T-helper 2 cell (primary cell): ENCODE measurements around the gene C11orf86.
"Not testable (repeated sequence)": the region's sequence is repeated elsewhere in the genome, so short reads cannot be mapped to it uniquely, and the experiment has no call there.

ENCODE experiments used
- DNase-seq, 5 experiments: peaks; one replicate each; pipeline versions ENCODE4 v3.0.0 to v3.0.0-alpha.2; 2012 to 2022

Gene C11orf86

DNA sequence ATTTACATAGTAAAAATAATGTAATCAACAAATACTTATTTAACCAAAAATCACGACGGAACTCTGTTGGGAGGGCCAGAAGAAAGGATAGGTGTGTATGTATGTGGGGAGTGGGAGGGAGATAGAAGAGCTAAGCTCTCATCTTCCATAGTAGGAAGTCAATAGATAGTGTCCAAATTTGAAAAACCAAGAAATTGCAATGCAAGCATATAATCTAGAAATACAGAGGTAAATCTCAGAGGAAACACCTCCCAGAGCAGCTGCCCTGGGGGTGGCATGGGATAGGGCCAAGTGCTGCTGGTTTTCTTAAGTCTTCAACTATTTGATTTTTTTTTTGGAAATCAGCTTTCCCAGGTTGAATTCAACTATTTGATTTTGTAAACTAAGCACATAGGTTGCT is 16.9 kb downstream of the C11orf86 start:
- no peak for DNase-seq

DNA sequence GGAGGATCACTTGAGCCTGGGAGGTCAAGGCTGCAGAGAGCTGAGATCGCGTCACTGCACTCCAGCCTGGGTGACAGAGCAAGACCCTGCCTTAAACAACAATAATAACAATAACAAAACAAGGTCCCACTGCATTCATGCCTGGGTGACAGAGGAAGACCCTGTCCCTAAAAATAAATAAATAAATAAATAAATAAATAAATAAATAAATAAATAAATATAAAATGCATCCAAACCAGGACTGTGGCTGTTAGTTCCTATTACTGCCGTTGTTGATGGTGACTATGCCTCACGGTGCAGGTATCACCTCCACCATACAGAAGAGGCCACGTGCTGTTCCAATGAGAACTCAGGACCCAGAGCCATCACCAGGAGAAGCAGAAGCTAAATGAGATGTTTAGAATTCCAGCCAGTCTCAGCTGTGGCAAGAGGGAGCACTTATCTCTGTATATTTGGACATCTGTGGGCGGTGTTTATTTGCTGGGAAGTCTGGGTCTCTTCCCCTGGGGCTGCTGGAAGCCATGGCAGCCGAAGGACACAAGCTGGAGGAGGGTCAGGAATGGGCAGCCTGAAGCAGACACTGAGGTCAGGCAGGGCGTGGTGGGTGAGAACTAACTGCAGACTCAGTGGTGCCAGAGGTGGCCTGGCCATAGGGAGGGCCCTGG is 21.6 kb downstream of the C11orf86 start:
- no peak for DNase-seq

DNA sequence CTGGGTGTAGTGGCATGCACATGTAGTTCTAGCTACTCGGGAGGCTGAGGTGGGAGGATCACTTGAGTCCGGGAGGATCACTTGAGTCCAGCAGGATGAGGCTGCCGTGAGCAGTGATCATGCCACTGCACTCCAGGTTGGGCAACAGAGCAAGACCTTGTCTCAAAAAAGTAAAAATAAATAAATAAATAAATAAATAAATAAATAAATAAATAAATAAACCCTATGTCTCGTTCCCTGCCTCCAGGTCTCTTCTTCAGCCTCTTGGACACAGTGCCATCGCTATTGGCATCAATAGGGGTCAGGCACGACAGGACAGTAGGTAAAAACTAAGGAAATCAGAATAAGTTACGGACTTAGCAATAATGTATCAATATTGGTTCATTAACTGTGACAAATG is 24.5 kb downstream of the C11orf86 start:
- no peak for DNase-seq

DNA sequence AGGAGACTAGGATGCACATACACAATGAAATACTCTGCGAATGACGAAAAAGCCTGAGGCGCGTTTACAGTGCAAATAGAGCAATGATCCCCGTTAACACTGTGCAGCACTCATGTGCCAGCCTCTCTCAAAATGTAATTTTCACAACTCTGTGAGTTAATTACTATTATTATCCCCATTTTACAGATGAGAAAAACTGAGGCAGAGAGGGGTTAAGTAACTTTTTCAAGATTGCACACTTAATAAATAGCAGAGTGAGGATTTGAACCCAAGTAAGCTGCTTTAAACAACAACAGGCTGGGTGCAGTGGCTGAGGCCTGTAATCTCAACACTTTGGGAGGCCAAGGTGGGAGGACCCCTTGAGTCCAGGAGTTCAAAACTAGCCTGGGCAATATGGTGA is 26.2 kb downstream of the C11orf86 start:
- DNase-seq: no peak

DNA sequence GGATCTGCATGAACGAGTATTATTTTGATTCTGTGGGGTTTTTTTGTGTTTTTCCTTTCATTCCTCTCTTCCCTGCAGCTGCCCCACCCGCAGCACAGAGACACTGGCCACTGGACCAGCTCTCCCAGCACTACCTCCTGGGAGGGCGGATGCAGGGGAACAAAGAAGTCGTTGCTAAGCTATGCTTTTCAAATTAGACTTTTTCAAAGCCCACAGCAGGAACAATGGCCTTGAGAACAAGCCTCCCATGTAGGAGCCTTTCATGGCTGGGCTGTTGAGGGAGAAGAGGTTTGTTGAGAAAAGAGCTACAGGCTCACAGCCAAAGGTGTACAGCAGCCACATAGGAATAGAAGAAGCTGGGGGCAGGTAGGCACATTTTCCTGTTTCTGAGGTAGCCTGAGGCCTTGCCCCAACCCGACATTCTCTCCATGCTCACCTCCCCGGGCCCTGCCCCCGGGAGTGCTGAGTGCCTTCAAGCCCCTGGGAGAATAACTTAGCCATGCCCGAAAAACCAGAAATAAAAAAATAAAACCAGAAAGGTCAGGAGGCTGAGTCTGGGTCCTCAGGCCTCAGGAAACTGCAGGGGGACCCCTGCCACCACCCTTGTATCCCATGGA is 27.3 kb downstream of the C11orf86 start:
- no peak for DNase-seq

DNA sequence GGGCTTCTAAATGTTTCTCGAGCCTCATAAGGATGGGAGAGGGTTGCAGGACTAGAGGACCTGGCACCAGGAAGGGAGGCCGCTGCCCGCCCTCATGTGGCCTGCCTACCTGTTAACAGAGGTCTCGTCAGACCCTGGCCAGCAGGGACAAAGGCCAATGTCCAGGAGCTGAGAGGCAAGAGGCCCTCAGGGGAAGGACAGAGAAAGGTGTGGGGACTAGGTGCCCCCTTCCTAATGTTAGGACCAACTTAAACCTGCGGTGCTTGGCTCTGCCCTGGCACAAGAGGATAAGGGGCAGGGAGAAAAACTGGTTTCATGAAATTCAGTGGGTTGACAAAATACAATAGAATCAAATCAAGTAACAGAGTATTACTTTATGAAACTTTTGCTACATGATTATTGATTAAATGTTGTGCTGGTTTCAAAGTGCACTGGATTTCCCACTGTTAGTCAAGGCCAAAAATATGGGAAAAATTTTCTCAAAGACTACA is 27.9 kb downstream of the C11orf86 start:
- DNase-seq: no peak

DNA sequence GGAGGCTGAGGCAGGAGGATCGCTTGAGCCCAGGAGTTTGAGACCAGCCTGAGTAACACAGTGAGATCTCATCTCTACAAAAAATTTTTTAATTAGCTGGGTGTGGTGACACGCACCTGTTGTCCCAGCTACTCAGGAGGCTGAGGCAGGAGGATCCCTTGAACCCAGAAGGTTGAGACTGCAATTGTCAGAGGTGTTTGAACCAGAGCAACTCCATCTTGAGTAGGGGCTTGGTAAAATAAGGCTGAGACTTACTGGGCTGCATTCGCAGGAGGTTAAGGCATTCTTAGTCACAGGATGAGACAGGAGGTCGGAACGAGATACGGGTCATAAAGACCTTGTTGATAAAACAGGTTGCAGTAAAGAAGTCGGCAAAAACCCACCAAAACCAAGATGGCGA is 30.1 kb downstream of the C11orf86 start:
- DNase-seq: not testable (repeated sequence)

DNA sequence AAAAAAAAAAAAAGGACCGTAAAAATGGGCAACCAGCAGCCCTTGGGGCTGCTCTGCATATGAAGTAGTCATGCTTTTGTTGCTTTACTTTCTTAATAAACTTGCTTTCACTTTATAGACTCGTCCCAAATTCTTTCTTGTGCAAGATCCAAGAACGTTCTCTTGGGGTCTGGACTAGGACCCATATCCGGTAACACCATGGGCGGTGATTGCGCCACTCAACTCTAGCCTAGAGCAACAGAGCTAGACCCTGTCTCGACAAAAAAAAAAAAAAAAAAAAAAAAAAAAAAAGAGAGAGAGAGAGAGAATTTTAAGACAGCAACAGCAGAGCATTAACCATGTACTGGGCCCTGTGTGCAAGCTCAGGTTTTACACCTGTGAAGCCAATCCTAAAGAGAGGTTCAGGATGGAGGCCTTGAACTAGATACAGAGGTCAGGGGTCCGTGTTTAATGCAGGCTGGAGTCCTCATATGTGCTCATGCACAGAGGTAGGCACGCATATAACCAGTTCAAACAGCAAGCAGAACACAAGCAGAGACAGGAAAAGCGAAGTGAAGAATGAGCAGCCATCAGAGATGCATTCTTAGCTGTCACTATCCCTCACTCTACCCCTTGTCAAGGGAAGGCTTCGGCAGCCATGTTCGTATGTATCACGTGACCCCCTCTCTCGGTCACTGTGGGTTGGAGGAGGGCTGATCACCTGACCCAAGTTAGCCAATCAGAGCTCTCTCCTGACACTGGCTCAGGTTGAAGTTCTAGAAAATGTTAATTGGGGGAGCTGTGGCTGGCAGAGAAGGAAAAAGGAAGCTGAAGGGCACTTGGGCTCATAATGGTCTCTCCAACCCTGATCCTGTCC is 31.2 kb downstream of the C11orf86 start:
- peak in 1 of 5 experiments; percentile 48 for DNase-seq

DNA sequence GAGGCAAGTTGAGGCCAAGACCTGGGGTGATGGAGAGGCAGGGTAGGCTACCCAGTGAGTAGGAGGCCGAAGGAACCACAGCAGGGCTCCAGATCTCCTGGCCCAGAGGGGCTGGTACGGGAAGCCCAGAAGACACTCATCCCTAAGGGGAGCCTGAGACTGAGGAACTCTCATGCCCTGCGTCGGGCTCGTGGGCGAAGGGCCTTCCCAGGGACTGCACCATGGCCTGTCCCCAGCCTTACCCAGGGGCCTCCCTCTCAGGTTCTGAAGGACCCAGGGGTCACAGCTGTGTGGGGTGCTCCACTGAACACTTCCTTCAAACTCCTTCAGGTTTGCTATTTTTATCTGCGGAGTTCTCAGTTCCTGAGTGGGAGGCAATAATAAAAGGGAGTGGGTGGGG is 32.0 kb downstream of the C11orf86 start:
- no peak for DNase-seq

DNA sequence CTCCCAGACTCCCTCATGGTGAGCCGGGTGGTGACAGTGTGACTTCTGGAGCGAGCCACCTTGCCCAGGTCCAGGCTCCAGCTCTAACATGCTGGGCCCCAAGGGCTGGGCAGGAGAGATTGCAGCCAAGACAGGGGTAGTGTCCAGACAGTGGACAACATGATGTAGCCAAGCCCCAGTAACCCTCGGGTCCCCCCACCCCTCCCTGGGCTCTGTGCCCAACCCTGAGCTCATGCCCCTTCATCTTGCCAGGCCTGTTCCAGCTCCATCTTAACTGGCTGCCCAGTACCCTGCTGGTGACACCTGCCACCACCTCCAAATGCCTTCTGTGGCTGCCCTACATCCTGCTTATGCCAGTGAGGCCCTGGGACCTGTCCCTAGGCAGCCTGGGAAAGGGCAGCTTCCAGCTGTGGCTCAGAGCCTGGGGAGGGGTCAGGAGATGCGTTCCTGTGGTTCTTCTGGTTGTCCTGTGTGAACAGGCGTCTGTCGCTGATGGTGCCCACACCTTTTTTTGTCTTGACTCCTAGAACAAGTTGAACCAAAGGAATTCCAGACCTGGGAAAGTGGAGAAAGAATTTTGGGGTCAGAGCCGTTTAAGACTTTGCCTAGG is 35.3 kb downstream of the C11orf86 start:
- no peak for DNase-seq

DNA sequence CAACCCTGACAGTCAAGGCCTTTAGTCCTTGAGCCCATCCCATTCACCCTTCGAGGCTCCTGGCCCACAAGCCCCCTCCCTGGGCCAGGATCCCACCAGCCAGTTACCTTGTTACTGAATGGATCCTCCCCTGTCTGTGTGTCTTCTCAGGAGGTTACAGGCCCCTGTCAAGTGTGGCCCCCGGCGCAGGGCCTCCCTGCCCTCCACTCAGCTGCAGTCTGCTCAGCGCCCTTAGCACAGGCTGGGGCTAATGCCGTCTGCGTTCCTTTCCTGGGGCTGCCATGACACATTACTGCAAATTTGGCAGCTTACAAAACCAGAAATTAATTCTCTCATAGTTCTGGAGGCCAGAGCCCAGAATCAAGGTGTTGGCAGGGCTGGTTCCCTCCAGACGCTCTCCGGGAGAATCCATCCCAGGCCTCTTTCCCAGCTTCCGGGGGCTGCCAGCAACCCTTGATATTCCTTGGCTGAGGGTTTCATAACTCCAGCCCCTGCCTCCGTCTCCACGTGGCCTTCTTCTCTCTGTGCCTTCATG is 38.5 kb downstream of the C11orf86 start:
- DNase-seq: no peak

DNA sequence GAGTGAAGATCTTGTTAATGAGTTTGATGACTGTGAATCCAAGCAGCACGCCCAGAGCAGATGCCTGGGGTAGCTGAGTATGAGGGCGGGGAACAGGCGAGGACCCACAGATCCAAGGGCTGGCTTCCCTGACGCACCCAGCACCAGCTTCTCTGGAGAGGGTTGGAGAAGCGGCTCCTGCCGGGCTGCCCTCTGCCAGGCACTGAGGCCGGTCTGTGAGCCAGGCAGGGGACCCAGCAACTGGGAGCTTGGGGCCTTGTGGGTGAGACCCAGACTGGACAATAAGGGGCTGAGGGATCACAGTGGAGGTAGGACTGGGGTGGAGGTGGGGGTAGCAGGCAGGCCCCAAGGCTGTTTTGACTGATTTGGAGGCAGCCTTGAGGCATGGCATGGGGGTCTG is 39.2 kb downstream of the C11orf86 start:
- DNase-seq: no peak

DNA sequence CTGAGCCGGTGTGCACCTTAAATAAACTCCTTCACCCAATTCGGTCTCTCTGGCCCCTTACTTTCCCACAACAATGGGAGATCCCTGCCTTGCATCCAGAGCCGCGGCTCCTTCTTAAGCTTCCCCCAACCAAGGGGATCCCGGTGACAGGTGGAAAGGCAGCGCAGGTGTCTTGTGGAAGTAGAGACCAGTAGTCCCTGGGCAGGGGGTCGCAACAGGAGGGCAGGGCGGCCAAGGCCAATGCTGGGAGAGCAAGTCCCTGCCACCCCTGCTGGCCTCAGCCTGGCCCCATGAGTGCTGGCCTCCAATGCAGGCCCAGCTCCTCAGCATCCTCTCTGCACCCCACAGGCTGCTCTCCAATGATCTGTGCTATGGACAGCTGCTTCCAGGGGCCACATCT is 39.9 kb downstream of the C11orf86 start:
- DNase-seq: no peak

DNA sequence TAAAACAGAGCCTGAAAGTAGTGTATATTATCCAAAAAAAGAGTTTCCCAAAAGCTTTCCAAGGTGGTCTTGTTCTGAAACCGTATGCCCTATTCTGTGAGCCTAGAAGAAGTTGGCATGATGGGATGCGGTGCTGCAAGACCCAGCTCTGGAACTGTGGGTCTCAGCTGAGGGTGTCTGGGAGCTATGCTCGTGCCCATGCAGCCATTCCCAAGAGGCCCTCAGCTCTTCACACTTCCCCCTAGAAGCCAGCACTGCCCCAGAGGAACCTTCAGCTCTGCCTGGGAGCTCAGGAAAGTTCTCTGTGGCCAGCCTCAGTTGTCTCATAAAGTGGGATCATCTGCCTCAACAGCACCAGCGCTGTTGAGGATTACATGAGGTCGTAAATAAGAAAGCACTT is 41.4 kb downstream of the C11orf86 start:
- no peak for DNase-seq

DNA sequence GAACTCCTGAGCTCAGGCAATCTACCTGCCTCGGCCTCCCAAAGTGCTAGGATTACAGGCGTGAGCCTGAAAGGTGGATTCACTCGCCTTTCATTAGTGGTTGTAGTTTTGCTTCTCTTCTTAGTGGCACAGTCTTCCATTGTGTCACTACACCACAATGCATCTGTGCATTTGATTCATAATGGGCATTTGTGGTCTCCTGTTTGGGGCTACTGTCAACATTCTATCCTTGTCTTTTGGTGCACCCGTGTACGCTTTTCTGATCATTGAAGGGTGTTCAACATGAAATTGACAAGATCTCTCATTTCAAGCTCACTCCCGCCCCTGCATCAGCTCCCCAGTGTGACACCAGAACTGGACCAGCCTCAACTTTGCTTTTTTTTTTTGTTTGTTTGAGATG is 45.8 kb downstream of the C11orf86 start:
- DNase-seq: peak in 1 of 5 experiments; percentile 43

DNA sequence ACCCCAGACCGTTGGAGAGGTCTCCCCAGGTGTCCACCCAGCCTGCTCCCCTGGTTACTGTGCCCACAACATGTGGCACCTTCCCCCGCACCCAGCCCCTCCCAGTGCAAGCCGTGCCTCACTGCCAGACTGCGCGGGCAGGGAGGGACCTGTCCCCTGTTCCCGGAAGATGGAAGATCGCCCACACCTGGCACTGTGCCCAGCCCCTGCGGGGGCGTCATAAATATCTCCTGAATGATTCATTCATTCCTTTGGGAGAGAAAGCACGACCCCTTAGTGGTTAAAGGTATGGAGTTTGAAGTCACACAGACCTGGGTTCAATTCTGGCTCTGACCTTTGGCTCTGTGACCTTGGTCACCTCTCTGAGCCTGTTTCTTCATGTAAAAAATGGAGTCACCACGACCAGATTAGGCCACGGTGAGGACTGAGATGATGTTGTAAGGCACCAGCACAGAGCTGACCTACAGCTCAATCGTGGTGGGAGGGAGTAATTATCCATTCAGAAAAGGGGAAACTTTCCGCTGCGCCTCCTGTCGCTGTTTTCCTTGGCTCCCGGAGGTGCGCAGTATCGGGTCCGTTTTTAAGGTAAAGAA is 47.3 kb downstream of the C11orf86 start:
- no peak for DNase-seq

DNA sequence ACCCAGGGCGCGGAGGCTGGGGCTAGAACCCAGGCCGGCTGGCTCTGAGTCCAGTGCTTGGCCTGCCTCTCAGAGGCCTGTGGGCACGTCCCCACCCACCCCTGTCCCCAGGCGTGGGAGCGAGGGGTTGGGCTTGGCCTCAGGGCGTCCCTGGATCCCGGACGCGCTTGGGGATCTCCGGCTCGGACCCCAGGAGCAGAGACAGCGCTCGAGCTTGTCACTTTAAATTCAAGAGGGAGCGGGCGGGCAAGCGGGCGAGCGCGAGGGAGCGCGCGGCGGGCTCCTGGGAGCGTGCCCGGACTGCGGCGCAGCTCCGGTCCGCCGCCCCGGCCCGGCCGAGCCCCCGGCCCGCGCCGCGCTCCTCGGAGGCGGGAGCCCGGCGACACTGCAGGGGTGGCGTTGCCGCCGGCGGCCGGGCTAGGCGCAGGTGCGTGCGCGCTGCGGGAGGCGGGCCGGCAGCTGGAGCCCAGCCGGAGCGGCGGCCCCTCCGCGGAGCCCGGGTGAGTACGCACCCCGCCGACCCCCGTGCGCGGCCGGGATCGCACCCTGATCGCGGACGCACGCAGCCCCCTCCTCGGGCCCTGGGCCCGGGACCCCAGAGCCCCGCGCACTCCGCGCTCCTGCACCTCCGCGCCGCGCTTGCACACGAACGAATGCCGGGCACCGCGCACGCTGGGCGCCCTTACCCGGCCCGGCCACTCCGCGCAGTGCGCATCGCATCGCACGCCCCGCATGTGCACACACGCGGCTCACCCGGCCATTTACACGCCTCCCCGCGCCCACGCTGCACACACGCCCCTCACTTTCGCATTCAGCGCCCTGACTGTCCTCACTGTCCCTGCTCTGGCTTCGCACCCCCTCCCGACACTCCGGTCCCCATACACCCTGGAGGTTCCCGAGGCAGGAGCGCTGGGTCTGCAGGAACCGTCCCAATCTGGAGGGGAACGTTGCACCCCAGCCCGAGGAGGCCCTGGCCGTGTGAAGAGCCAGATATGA is 48.2 kb downstream of the C11orf86 start, which contains the start of gene SYT12:
TSS of gene SYT12 (plus strand) at position 174 of the 996 bp plus-strand sequence. CDS start 7,011 bp downstream, outside the sequence.
- DNase-seq: peak in 1 of 5 experiments; percentile 21

DNA sequence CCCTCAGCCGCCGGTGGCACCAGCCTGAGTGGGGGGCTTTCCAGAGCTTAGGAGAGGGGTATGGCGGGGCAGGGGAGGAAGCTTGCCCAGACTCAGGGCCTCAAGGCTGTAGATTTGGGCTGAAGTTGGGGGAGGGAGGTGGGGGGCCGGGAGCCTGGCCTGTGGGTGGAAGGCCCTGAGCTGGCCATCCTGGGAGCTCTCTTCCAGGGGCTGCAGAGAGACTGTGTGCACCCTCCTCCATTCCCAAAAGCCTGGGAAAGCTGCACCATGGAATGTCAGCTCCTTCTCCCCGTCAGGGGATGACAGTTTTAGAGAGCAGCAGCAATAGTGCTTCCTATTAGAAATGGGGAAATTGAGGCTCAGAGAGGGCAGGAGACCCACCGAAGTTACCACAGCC is 48.9 kb downstream of the C11orf86 start:
- DNase-seq: no peak

DNA sequence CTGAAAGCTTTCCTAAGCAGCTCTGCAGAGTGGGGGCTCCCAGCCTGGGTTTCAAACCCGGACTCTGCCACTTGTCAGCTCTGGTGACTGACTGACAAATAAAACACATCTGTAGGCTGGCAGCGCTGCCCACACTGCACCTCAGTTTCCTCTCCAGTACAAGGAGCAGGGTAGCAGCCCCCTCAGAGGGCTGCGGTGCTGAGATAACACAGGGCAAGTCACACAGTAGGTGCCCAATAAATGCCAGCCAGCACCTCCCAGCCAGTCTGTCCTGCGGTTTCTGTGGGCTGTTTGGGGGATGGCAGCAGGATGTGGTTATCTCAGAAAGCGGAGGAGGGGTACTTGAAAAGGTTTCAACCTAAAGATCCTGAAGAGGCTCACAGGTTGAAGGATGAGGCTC is 49.3 kb downstream of the C11orf86 start:
- peak in 4 of 5 experiments; percentile 14 to 83 (median 39) for DNase-seq

DNA sequence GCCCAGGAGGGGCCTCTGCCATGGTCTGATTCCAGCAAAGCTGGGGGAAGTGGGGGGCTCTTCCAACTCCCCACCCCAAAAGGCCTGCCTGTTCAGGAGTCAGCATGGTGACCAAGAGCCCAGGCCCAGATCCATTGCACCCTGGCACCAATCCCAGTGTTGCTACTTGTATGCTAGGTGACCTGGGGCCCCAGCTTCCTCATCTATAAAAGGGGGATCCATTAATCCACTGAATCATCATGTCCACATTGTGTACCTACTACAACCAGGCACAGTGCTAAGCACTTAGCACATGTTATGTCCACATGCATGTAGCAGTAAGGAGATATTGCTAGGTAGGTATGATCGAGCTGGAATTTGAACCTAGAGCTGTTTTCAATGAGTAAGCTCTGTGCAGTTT is 49.9 kb downstream of the C11orf86 start:
- peak in 1 of 5 experiments; percentile 18 for DNase-seq

DNA sequence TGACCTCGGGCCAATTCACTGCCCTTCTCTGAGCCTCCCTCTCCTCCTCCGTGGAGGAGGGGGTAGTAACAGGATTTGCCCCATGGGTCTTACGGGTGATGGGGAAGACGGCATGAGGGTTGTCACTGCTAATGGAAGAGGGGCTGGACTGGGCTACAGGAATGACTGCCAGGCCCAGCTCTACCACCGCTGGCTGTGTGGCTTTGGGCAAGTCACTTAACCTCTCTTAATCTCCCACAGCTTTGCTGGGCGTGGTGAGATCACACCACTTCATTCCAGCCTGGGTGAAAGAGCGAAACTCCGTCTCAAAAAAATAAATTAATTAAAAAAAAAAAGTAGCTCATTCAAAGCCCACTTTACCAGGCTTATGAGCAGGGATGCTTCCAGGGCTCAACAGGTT is 50.6 kb downstream of the C11orf86 start:
- no peak for DNase-seq
